ENCODE data around the gene UNK.
"Not testable (repeated sequence)": the region's sequence is repeated elsewhere in the genome, so short reads cannot be mapped to it uniquely, and the experiment has no call there.

Gene UNK

GRCh38 chr17:75754378-75755204 lies 30.0 kb upstream of the UNK start:
- no peak for DNase-seq (ENCODE audit: low read depth, low spot score)

- DNase-seq (ENCODE audit: low read depth, low spot score): no peak
These were observed 29.3 kb upstream of the UNK start for GRCh38 chr17:75755205-75755901.

GRCh38 chr17:75755990-75756389 lies 28.6 kb upstream of the UNK start:
- DNase-seq (ENCODE audit: low read depth, low spot score): no peak

- no peak for DNase-seq (ENCODE audit: low read depth, low spot score)
These were observed 28.0 kb upstream of the UNK start for GRCh38 chr17:75756451-75757085.

GRCh38 chr17:75757086-75757681 lies 27.4 kb upstream of the UNK start:
- DNase-seq (ENCODE audit: low read depth, low spot score): no peak

- no peak for DNase-seq (ENCODE audit: low read depth, low spot score)
These were observed 26.3 kb upstream of the UNK start for GRCh38 chr17:75758131-75758905.

- DNase-seq (ENCODE audit: low read depth, low spot score): no peak
These were observed 25.1 kb upstream of the UNK start for GRCh38 chr17:75759457-75759856.

- DNase-seq (ENCODE audit: low read depth, low spot score): not testable (repeated sequence)
These were observed 24.5 kb upstream of the UNK start for GRCh38 chr17:75759978-75760640.

GRCh38 chr17:75762513-75763268 lies 21.9 kb upstream of the UNK start:
- DNase-seq (ENCODE audit: low read depth, low spot score): no peak

- DNase-seq (ENCODE audit: low read depth, low spot score): no peak
These were observed 21.4 kb upstream of the UNK start for GRCh38 chr17:75763269-75763607.

- DNase-seq (ENCODE audit: low read depth, low spot score): no peak
These were observed 20.8 kb upstream of the UNK start for GRCh38 chr17:75763613-75764416.

GRCh38 chr17:75764417-75764710 lies 20.2 kb upstream of the UNK start:
- DNase-seq (ENCODE audit: low read depth, low spot score): no peak

- DNase-seq (ENCODE audit: low read depth, low spot score): peak; percentile 81
These were observed 19.7 kb upstream of the UNK start, which contains the start of gene GALK1 for GRCh38 chr17:75764711-75765421. GALK1 (minus strand) TSS chr17:75765192; CDS start chr17:75765136, 56 bp downstream.

GRCh38 chr17:75765981-75766380 lies 18.6 kb upstream of the UNK start:
- no peak for DNase-seq (ENCODE audit: low read depth, low spot score)

- DNase-seq (ENCODE audit: low read depth, low spot score): no peak
These were observed 16.7 kb upstream of the UNK start for GRCh38 chr17:75767881-75768280.

GRCh38 chr17:75769536-75769935 lies 15.1 kb upstream of the UNK start:
- no peak for DNase-seq (ENCODE audit: low read depth, low spot score)

GRCh38 chr17:75771334-75772281 lies 13.0 kb upstream of the UNK start:
- no peak for DNase-seq (ENCODE audit: low read depth, low spot score)
